Measurements from ENCODE around the gene REXO1.
"Not testable (repeated sequence)": the region's sequence is repeated elsewhere in the genome, so short reads cannot be mapped to it uniquely, and the experiment has no call there.

The REXO1 gene

DNA sequence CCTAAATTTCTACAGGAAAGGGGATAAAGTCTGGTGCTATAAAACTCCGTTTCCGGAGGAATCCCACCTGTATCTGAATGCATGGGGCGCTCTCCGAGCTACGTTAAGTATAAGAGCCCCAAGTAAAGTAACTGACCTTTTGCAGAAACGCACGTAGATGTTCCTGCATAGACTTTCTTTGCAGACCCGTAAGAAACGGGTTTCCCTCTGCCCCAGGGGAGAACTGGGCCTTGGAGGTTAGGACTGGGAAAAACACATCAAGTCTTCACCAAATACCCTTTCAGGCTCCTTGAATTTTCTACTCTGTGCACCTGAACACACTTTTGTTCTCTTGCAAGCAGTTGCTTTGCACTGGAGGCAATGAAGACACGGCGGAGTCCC, 27.0 kb upstream of the REXO1 start:
- DNase-seq: not testable (repeated sequence)

DNA sequence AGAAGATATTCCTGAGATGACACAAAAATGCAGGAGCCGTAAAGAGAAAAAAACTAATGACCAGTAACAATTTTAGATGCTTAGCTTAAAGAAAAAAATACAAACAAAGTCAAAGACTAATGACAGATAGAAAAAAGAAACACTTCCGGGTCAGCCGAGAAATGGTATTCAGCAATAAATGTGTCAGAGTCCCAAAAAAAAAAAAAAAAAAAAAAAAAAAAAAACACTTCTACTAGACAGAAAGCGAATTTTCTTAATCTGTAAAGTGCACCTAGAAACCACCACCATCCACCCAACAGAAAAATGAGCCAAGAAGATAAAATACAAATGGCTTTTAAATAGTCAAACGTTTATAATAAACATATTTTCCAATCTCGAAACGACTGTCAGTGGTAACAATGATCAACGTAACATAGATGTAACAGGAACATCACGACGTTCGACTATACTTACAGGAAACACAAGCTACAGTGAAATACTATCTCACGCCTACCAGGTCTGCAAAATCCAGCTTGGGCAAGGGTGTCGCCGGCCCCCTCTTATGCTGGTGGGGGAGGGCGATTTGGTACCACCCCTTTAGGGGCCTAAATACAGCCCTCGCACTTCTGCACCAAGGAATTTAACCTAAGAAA, 26.4 kb upstream of the REXO1 start:
- DNase-seq: no peak

DNA sequence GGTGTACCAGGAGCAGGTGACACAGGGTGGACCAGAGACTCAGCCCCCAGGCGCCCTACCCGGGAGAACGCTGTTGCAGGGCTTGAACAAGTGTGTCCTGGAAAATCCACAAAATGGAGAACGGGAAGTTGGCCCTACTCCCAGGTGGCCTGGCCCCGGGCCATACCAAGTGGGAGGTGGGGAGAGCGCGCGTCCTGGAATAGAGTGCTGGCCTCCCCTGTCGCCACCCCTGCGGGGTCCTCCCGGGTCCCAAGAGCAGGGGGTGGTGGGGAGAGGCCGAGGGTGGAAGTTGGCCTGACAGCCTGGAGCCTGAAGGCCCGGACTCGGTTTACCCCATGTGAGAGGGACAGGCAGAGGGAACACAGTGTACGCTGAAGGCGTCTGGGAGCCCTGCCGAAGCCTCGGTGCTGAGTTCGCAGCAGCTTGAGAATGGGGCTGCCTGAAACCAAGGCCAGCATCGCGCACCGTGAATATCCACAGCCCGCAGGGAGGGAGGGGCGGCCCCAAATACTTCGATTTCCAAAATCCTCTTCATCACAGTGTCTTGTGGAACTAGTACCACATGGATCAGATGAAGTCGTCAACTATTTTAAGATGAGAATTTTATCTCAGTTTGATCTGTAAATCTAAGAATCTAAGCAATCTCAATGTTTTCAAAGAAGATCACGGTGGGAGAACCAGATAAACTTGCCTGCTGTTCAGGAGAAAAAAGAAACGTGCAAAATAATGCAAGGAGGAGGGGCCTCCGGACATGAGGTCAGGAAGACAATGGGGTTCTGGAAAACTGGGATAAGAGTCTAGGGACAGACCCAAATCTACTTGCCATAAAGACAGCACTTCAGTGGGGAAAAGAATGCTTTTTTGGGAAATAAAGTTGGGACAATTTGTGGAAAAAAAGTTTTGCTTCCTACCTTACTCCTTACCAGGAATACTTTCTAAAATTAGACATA, 25.5 kb upstream of the REXO1 start:
- DNase-seq: no peak

DNA sequence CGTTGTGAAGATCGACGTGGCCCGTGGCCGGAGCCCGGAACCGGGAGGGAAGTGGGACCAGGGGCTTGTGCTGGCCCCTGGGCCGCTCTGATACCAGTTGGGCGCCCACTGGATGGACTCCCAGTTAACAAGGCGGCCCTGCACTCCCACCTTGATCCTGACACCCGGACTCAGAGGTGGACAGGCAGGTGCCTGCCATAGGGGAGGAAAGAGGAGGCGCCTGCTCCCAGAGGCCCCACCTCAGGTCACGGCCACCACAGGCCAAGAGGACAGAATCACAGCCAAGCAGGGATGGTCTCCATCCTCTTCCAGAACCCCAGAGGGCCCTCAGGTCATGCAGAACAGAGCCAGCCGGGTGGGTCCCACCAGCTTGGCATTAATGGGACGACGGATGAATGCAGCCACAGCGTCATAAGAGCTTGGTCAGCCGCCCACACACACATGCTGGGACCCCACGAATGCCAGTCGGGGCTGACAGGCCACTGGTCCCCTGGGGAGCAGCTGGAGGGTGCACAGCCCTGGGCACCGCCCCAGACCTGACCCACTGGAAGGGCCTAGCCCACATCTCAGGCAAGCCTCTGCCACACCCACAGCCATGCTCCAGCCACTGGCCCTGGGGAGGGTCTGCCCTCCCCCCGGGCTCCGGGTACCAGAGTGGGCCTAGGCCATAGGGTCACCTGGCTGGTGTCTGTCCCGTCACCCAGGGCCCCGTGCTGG, 24.7 kb upstream of the REXO1 start:
- no peak for DNase-seq

- no peak for DNase-seq
Observed at GRCh38 chr19:1871630-1872029, 23.3 kb upstream of the REXO1 start.

DNA sequence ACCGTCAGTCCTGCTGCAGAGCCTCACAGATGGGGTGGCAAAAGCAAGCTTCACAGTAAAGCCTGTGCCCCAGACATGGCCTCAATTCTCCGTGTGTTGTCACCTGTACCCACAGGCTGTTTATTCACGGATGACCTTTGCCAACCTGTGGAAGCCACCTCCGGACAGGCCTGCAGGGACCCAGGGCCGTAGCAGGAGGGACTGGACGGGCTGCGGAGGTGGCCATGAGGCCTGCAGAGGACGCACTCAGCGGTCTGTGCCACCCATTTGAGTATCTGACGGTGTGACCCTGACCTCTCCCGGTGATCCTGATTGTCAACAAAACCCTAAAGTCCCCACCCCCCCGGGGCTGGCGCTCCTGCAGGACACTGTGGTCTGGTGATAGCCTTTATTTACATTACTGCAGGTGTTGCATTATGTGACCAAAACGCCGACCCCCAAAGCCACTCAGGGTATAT, 22.9 kb upstream of the REXO1 start:
- no peak for DNase-seq

DNA sequence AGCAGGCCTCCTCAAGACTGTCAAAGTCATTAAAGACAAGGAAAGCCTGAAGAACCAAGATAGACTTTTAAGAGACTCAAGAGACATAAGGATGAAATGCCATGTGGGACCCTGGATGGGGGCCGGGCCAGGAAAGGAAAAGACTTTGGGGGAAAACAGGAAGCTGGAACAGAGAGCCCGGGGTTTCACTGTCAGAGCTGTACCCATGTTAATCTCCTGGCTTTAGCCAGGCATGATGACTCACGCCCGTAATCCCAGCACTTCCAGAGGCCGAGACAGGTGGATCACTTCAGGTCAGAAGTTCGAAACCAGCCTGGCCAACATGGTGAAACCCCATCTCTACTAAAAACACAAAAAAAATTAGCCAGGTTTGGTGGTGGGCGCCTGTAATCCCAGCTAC, 20.7 kb upstream of the REXO1 start:
- DNase-seq: no peak

DNA sequence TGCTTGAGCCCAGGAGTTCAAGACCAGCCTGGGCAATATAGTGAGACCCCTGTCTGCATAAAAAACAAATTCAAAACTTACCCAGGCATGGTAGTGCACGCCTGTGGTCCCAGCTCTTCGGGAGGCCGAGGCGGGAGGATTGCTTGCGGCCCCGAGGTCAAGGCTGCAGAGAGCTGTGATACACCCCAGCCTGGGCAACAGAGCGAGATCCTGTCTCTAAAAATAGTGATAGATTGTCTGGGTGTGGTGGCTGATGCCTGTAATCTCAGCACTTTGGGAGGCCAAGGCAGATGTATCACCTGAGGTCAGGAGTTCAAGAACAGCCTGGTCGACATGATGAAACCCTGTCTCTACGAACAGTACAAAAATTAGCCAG, 19.1 kb upstream of the REXO1 start:
- DNase-seq: no peak

DNA sequence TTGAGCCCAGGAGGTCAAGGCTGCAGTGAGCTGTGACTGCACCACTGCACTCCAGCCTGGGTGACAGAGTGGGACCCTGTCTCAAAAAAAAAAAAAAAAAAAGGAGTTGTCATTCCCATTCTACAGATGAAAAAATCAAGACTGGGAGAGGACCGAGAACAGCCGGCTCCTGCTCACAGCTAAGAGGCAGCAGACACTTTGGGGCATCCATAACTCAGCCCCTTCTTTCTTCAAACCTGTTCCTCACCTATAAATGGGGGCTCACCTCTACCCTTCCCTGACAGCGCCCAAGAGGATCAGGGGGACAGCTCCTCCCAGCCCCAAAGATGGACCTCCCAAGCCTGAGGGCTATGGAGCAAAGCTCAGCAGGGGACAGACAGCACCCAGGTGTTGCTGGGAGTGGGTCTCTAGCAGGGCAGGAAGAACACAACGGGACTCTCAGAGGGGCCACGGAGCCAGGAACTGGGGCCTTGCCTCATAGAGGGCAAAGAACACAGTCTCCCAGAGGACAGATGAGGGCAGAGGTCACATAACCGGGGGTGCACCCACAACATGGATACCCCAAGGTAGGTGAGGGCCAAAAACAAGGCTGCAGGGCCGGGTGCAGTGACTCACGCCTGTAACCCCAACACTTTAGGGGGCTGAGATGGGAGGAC, 18.5 kb upstream of the REXO1 start:
- DNase-seq: no peak

DNA sequence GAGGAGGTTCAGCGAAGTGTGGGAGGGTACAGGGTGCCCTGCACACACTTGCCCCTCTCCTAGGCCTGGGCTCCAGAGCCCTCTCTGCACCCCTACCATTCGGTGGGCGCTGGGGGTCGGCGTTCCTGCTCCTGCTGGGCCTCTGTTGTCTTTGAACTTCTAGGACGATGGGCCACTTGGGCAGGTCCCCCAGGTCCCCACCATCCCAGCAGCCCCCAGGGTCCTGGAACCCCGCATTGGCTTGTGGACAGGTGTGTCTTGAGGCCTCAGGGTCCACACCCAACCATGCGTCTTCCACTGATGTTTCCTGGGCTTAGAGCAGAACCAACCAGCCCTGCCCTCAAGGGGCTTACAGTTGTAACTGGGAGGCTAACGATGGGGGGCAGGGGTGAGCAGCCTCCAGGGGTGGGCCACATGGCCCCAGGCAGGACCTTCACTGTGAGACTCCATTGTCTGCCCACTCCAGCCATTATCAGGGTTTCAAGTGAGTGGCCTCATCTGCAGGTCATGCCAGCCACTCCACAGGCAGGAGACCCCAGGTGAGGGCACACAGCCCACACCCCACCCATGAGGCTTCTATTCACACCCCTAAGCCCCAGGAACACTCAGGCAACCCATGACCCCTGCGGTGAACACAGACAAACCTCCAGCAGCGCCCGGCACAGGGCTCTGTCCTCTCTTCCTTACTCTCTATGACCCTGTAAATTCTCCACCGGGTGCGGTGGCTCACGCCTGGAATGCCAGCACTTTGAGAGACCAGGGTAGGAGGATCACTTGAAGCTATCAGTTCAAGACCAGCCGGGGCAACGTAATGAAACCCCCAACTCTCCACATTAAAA, 17.1 kb upstream of the REXO1 start:
- no peak for DNase-seq

- no peak for DNase-seq
Observed at GRCh38 chr19:1864480-1865171, 16.3 kb upstream of the REXO1 start.

DNA sequence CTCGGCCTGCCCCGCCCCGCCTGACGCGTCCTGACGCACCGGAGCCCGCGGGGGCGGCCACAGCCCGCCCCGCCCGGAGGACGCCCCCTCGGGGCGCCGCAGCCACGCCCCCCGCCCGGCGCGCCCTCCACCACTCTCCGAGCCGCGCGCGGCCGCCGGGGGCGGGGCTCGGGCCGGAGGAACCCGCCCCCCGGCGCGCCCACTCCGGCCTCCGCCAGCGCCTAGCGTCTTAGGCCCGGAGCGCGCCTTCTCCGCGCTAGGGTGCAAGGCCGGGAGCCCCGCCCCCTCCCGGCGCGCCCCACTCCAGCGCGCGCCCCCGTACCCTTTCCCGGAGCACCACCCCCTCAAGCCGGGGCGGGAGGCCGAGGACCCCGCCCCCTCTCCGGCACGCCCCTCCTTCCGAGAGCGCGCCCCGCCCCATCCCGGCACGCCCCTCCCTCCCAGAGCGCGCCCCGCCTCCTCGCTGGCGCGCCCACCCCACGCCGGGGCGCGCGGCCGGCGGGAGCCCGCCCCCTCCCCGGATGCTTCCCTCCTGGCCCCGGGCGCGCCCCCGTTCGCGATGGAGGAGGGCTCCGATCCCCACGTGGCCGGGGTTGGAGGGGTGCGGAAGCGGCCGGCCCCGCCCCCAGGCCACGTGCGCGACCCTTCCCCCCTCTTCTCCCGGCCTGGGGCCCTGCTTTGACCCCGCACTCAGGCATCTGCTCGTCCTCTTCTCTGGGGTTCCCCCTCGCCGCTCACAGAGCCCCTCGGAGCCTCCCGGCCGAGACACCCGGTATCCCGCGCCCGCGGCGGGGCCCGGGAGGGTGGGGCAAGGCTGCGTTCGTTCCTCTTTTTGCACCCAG, 15.6 kb upstream of the REXO1 start:
- DNase-seq: peak; percentile 90

DNA sequence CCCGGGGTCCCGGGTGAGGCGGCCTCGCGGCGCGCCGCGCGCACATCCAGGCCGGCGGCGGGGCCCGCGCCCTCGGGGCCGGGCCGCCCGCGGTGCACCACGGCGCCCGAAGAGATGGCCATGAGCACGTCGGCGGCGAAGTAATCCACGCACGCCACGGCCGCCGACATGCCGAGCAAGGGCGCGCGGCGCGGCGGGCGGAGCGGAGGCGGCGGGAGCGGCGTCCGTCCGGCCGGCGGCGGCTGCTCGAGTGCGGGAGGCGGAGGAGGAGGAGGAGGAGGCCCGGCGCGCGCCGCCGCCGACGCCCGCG, 15.0 kb upstream of the REXO1 start, which contains the start of gene KLF16:
TSS of gene KLF16 (minus strand) at position 252 of the 310 bp plus-strand sequence. CDS start at position 170, 82 bp downstream.
- DNase-seq: no peak

DNA sequence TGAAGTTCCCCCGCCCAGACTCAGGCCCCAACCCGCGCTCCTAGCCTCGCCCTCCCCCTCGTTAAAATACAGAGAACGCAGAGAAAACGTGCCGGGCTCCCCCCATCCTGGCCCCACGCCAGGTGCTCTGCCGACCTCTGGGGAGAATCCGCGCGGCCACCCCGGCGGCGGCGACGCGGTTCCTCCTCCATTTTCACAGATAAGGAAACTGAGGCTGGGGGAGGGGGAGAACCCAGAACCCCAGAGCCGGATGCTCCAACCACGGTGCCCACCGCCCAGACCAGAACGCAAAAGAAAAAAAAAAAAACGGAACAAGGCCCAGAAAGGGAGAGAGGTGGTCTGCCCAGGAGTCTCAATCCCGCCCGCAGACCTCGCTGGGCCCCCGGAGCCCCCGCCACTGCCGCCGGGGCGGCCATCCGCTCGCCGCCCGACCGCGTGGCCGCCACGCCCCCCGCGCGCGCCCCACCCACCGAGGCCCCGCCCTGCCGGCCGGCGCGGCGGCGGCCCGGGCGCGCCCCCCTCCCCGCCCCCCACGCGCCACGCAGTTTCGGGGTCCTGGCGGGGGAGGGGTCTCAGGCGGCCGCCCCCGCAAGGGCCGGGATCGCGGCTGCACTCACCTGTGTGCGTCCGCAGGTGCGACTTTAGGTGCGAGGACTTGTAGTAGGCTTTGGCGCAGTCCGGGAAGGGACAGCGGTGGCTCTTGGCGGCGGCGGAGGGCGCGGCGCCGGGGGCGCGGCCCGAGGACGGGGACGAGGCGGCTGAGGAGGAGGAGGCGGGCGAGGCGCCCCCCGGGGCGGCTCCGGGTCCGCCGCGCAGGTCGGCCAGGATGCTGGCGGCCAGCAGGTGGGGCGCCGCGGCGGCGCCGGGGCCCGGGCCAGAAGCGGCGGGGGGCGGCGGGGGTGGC, 14.4 kb upstream of the REXO1 start:
- DNase-seq: no peak

GRCh38 chr19:1862068-1862423, 13.8 kb upstream of the REXO1 start:
- DNase-seq: no peak

DNA sequence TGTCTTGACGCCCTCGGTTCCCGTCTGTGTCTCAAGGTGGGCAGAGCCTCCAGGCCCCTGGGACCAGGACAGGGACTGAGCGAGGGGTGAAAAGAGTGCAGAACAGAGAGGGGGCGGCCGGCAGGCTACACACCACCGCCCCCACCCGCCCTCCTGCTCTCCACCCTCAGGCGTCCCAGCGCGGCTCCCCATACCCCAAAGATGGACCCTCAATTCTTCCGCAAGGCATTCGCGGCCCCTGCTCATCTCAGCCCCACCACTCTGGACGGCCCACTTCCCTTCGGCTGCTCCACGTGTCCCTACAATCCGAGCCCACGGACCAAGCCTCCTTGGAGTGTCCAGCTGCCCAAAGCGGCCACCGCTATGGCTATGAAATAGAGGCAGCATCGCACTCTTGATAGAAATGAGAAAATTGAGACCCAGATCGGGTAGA, 13.3 kb upstream of the REXO1 start:
- DNase-seq: no peak

DNA sequence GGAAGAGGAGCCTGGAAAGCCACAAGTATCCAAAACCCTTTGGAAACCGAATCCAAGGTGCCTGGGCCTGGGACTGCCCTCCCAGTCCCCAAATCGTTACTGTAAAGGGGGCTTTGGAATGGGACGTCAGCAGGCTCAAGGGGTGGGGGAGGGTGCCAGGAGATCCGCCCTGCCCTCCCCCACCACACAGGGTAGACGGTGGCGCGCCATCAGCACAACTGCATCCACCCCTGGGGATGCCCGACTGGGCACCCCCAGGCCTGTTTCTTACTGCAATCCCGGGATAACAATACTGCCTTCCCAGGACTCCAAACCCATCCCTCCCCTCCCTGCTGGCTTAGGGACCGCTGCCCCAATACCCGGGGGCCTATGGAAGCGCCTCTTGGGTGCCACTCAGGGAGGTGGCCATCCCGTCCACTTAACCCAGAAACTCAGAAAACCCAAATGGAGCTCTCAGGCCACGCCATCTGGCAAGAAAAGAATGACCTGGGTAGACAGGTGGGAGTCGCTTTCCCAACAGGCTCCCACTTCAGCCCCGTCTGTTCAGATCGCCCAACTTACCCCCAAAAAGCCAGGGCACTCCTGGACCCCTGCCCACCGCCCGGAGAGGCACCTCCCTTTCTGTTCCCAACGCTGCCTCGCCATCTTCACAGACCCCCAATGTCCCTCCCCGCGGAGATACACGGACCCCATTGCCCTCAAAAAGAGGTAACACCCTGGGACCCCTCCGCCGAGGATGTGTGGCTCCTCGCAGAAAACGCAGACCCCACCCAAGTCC, 12.7 kb upstream of the REXO1 start:
- DNase-seq: no peak

DNA sequence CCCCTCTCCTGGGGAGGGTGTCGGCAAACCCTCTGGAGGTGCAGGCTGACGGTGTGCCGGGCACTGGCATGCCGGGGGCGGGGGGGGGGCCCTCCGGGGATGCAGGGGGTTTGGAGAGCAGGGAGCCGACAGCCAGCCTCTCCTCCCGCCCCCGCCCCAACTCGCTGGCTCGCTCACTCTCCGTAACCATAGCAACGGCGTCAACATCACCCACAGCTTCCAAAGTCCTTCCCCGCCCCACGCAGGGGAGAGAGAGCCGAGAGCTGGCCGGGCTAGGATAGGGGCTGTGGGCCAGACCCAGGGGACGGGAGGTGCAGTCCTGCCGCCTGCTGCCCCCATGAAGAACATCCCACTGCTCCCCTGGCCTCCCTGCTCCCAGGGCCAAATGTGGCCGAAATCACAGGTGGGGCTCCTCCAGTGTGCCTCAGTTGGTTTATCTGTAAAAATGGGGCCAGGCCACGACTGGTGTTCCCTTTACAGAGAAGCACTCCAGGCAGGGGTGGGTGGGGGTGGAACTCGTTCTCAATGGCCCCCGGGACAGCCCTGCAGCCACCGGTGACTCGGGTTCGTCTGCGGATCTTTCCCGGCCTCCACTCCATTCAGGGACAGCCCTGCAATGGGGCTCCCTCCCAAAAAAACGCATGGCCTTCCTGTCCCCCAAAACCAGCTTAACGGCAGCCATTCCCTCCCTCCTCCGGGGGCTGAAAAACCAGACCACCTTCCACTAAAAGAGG, 11.9 kb upstream of the REXO1 start:
- DNase-seq: peak; percentile 69
